OCI-LY1 (cell line): Measurements from ENCODE around the gene SCIN.

Source experiments
- EZH2 ChIP-seq: fragments of 200-600 bp; sonication (generic), shearing (Covaris generic); IDR thresholded peaks from 2 replicates; pipeline ENCODE4 v1.8.0; 2017; ENCODE audit warnings: borderline replicate concordance, mixed run types, mild to moderate bottlenecking, antibody characterized with exemption, low read length, moderate library complexity, mixed read lengths
- TF ChIP-seq, protein P1 (sequence below): fragments of 200-600 bp; sonication (generic), shearing (Covaris generic); IDR thresholded peaks from 2 replicates; pipeline ENCODE4 v1.5.1; 2017; ENCODE audit warnings: mild to moderate bottlenecking, antibody characterized with exemption, low read length, moderate library complexity, mixed read lengths

- TF ChIP-seq, protein P1, sequence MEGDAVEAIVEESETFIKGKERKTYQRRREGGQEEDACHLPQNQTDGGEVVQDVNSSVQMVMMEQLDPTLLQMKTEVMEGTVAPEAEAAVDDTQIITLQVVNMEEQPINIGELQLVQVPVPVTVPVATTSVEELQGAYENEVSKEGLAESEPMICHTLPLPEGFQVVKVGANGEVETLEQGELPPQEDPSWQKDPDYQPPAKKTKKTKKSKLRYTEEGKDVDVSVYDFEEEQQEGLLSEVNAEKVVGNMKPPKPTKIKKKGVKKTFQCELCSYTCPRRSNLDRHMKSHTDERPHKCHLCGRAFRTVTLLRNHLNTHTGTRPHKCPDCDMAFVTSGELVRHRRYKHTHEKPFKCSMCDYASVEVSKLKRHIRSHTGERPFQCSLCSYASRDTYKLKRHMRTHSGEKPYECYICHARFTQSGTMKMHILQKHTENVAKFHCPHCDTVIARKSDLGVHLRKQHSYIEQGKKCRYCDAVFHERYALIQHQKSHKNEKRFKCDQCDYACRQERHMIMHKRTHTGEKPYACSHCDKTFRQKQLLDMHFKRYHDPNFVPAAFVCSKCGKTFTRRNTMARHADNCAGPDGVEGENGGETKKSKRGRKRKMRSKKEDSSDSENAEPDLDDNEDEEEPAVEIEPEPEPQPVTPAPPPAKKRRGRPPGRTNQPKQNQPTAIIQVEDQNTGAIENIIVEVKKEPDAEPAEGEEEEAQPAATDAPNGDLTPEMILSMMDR: no peak
- no peak for TF ChIP-seq EZH2
These were observed 13.2 kb upstream of the SCIN start for GRCh38 chr7:12557282-12557681.
